Right atrium auricular region (tissue), 2 donors: Measurements from ENCODE around the gene USP9X. TPM values are rescaled to one million over a fixed set of nuclear protein-coding genes. Genes with fewer than 3 reads are reported as not detected.

ENCODE experiments used
- DNase-seq: peaks from one replicate; pipeline ENCODE4 v3.0.0-alpha.2; 2019; ENCODE audit warnings: low spot score
- H3K27ac ChIP-seq, 2 donors: fragments of 200-600 bp; sonication (generic); 1 replicate in 1 of 2; 2 replicates in 1 of 2; pipeline ENCODE4 v1.5.1; 2016 to 2019
- H3K27me3 ChIP-seq, 2 donors: fragments of 200-600 bp; sonication (generic); one replicate each; pipeline versions ENCODE4 v1.5.1 to v1.6.0; 2017 to 2019
- H3K36me3 ChIP-seq: fragments of 200-600 bp; sonication (generic); one replicate; pipeline ENCODE4 v1.5.1; 2016
- H3K4me1 ChIP-seq, 2 donors: fragments of 200-600 bp; sonication (generic); one replicate each; pipeline versions ENCODE4 v1.5.1 to v1.6.0; 2017 to 2019
- H3K4me3 ChIP-seq, 2 donors: fragments of 200-600 bp; sonication (generic); 1 replicate in 1 of 2; 2 replicates in 1 of 2; pipeline ENCODE4 v1.5.1; 2017 to 2019; ENCODE audit warnings: mild to moderate bottlenecking in 1 of 2, moderate library complexity in 1 of 2
- H3K9me3 ChIP-seq, 2 donors: fragments of 200-600 bp; sonication (generic); one replicate each; pipeline ENCODE4 v1.5.1; 2019
- CTCF ChIP-seq, 2 donors: fragments of 200-600 bp; sonication (generic); IDR thresholded peaks; one replicate each; pipeline ENCODE4 v1.5.1; 2019; ENCODE audit warnings: antibody characterized with exemption in 2 of 2
- total RNA-seq, 2 donors: library from RNA; depleted of rRNA; stranded (reverse); fragments of >200 nt; gene quantifications; one replicate each; pipeline ENCODE4 v1.1.0, GENCODE V29; 2016

Gene USP9X
- total RNA-seq, 2 donors from 2014 or later, result 57.2 to 65.1 TPM

- H3K27ac ChIP-seq, result no peak overlapping the region
- no peak overlapping the region for H3K4me3 ChIP-seq
- H3K4me1 ChIP-seq, result no peaks in the 10 kb centered on the region
- H3K9me3 ChIP-seq, result no peaks in the 10 kb centered on the region
- TF ChIP-seq CTCF (IDR thresholded peaks at IDR 0.05), result no peak
- DNase-seq, result no peak
- H3K27me3 ChIP-seq, result no peaks in the 10 kb centered on the region
- H3K36me3 ChIP-seq, result no peaks in the 10 kb centered on the region
These were observed 8.5 kb upstream of the USP9X start for GRCh38 chrX:41076742-41077141.

GRCh38 chrX:41081821-41082220 is 3.4 kb upstream of the USP9X start:
- TF ChIP-seq CTCF (IDR thresholded peaks at IDR 0.05), result no peak

GRCh38 chrX:41082783-41083182 is 2.5 kb upstream of the USP9X start:
- Histone ChIP-seq H3K9me3 (no peaks in the 10 kb centered on the region), H3K27ac (no peak overlapping the region), H3K36me3 (no peaks in the 10 kb centered on the region), H3K27me3 (no peaks in the 10 kb centered on the region), H3K4me1 (peaks cover 0 to 11% of the 10 kb centered on the region in 2 donors), H3K4me3 (no peak overlapping the region)
- no peak for TF ChIP-seq CTCF (IDR thresholded peaks at IDR 0.05)
- DNase-seq, result no peak

More at GRCh38 chrX:41081821-41082220, 3.4 kb upstream of the USP9X start:
- DNase-seq, result no peak
- Histone ChIP-seq H3K9me3 (no peaks in the 10 kb centered on the region), H3K27me3 (no peaks in the 10 kb centered on the region), H3K4me1 (peaks cover 0 to 3% of the 10 kb centered on the region in 2 donors), H3K36me3 (no peaks in the 10 kb centered on the region), H3K4me3 (no peak overlapping the region), H3K27ac (no peak overlapping the region)

- Histone ChIP-seq H3K36me3 (no peaks in the 10 kb centered on the region), H3K4me1 (peaks cover 0 to 26% of the 10 kb centered on the region in 2 donors), H3K27me3 (no peaks in the 10 kb centered on the region), H3K27ac (peak overlapping the region; percentile 97 to 98), H3K4me3 (peak overlapping the region; percentile 76 to 96), H3K9me3 (no peaks in the 10 kb centered on the region)
- no peak for TF ChIP-seq CTCF (IDR thresholded peaks at IDR 0.05)
- DNase-seq, result peak; percentile 99
These were observed 977 bp upstream of the USP9X start for GRCh38 chrX:41084044-41084892.

GRCh38 chrX:41085512-41085877 is 250 bp downstream of the USP9X start:
- DNase-seq, result peak; percentile 65
- H3K4me3 ChIP-seq, result peak overlapping the region; percentile 76 to 96
- peak overlapping the region; percentile 97 to 98 for H3K27ac ChIP-seq
- H3K36me3 ChIP-seq, result no peaks in the 10 kb centered on the region
- no peaks in the 10 kb centered on the region for H3K27me3 ChIP-seq
- H3K4me1 ChIP-seq, result peaks cover 0 to 35% of the 10 kb centered on the region in 2 donors
- TF ChIP-seq CTCF (IDR thresholded peaks at IDR 0.05), result no peak
- H3K9me3 ChIP-seq, result no peaks in the 10 kb centered on the region
